K562 (cell line): ENCODE data around the gene DIP2B. TPM values are rescaled to one million over a fixed set of nuclear protein-coding genes. Genes with fewer than 3 reads are reported as not detected.

Experiments used
- ATAC-seq: fragments of 200-7000 bp; cut with Tn5 transposase; 3 replicates; pipeline ENCODE4 v1.9.1; 2020; ENCODE audit warnings: moderate library complexity
- BruUV-seq: library from RNA; stranded (reverse); fragments of 400-500 nt; replicated peaks from 2 replicates; lab custom pipeline; 2021; lab: Mats Ljungman, UMichigan
- CTCF ChIA-PET: fragments of 300-600 bp; formaldehyde crosslinking; extraction: SDS; loops from one replicate; lab custom pipeline; 2021; ENCODE audit warnings: low intra/inter-chr PET ratio; lab: Yijun Ruan, JAX
- POLR2A ChIA-PET: fragments of 300-600, 350-650 bp; sonication (Branson Sonifier 250); formaldehyde crosslinking; extraction: SDS; loops from one replicate; lab custom pipeline; 2021; ENCODE audit warnings: antibody characterized with exemption, inconsistent platforms; lab: Yijun Ruan, JAX
- DNase-seq, 4 experiments: peaks; one replicate each; pipeline versions ENCODE4 v3.0.0 to v3.0.0-alpha.2; 2011 to 2018; ENCODE audit warnings: low spot score in 3 of 4, mixed read lengths in 3 of 4; ENCODE audit errors: extremely low read depth in 1 of 4
- FAIRE-seq: peaks from 2 replicates; lab custom pipeline; 2011; peaks lifted over from hg19 to GRCh38; lab: Jason Lieb, UNC
- H2AFZ ChIP-seq: 2 replicates; pipeline ENCODE4 v1.6.0; 2011; ENCODE audit warnings: low read depth, low read length, control low read depth, inconsistent platforms
- H3K27ac ChIP-seq: fragments of 200-600 bp; 3 replicates; pipeline ENCODE4 v1.8.0; 2011; ENCODE audit warnings: low read depth, mild to moderate bottlenecking, control low read depth, inconsistent platforms, low read length, moderate library complexity, mixed read lengths; ENCODE audit errors: extremely low read depth
- H3K27me3 ChIP-seq, 2 experiments: fragments of 300-600 bp in 1 of 2; 2 replicates in 1 of 2; 3 replicates in 1 of 2; pipeline versions ENCODE4 v1.6.0 to v1.8.0; 2011; ENCODE audit warnings: inconsistent platforms in 2 of 2, low read length in 2 of 2, mild to moderate bottlenecking in 1 of 2, mixed read lengths in 1 of 2, moderate library complexity in 1 of 2; ENCODE audit not compliant: control insufficient read depth in 2 of 2, insufficient read depth in 2 of 2
- H3K36me3 ChIP-seq: fragments of 300-600 bp; 3 replicates; pipeline ENCODE4 v1.8.0; 2011; ENCODE audit warnings: mild to moderate bottlenecking, low read length, inconsistent platforms; ENCODE audit not compliant: control insufficient read depth, insufficient read depth
- H3K4me1 ChIP-seq, 2 experiments: fragments of 200-600 bp in 1 of 2; replicated peaks in 1 of 2; 2 replicates in 1 of 2; 3 replicates in 1 of 2; pipeline versions ENCODE4 v1.5.1 to v1.8.0; 2011; ENCODE audit warnings: inconsistent platforms in 2 of 2, low read length in 2 of 2, mild to moderate bottlenecking in 1 of 2, mixed read lengths in 1 of 2, moderate library complexity in 1 of 2; ENCODE audit not compliant: control insufficient read depth in 2 of 2, insufficient read depth in 2 of 2
- H3K4me2 ChIP-seq: 2 replicates; pipeline ENCODE4 v1.6.1; 2011; ENCODE audit warnings: low read length, control low read depth, inconsistent platforms, mixed read lengths; ENCODE audit not compliant: insufficient read depth
- H3K4me3 ChIP-seq: fragments of 200-600 bp; sonication (generic), shearing (Covaris generic); 2 replicates; pipeline ENCODE4 v1.5.1; 2016; ENCODE audit warnings: control low read depth, inconsistent platforms
- H3K79me2 ChIP-seq: fragments of 200-600 bp; 3 replicates; pipeline ENCODE4 v1.8.0; 2011; ENCODE audit warnings: low read length, inconsistent platforms; ENCODE audit not compliant: control insufficient read depth, insufficient read depth
- H3K9ac ChIP-seq, 2 experiments: 2 replicates each; pipeline versions ENCODE4 v1.6.0 to v1.6.1; 2011; ENCODE audit warnings: low read depth in 2 of 2, low read length in 2 of 2, control low read depth in 1 of 2, inconsistent platforms in 1 of 2, mild to moderate bottlenecking in 1 of 2, mixed read lengths in 1 of 2; ENCODE audit not compliant: insufficient read depth in 1 of 2
- H3K9me1 ChIP-seq: one replicate; pipeline ENCODE4 v1.6.0; 2011; ENCODE audit warnings: inconsistent platforms, mild to moderate bottlenecking, low read length, moderate library complexity; ENCODE audit not compliant: control insufficient read depth, insufficient read depth
- H3K9me3 ChIP-seq: replicated peaks from 2 replicates; pipeline ENCODE4 v1.5.1; 2011; ENCODE audit warnings: low read depth, low read length, inconsistent platforms; ENCODE audit not compliant: control insufficient read depth, insufficient read depth
- H4K20me1 ChIP-seq: replicated peaks from 2 replicates; pipeline ENCODE4 v1.6.1; 2011; ENCODE audit warnings: low read length, inconsistent platforms, mixed read lengths; ENCODE audit not compliant: control insufficient read depth, insufficient read depth
- MTA2 ChIP-seq: fragments of 450-650 bp; IDR thresholded peaks from 2 replicates; pipeline ENCODE4 v1.6.1; 2016; ENCODE audit warnings: low read depth
- OTX1 ChIP-seq: fragments of 450-650 bp; formaldehyde crosslinking; IDR thresholded peaks from 2 replicates; pipeline ENCODE4 v1.4.0; 2022; ENCODE audit warnings: mild to moderate bottlenecking
- PML ChIP-seq: IDR thresholded peaks from 2 replicates; pipeline ENCODE4 v1.6.1; 2012; ENCODE audit warnings: low read length, inconsistent platforms
- PRMT5 ChIP-seq: sonication (generic); formaldehyde crosslinking; IDR thresholded peaks from 2 replicates; pipeline ENCODE4 v1.5.0; 2020; ENCODE audit warnings: missing genetic modification reagents
- SMAD1 ChIP-seq: fragments of 150-350 bp; IDR thresholded peaks from 2 replicates; pipeline ENCODE4 v1.6.1; 2014; ENCODE audit warnings: low read length, low read depth; ENCODE audit not compliant: partially characterized antibody
- ZNF668 ChIP-seq: fragments of 250-450 bp; sonication (Bioruptor Pico); IDR thresholded peaks from 2 replicates; pipeline ENCODE4 v1.8.0; 2022; ENCODE audit warnings: mild to moderate bottlenecking, inconsistent platforms
- WGBS: fragments of 100-300 bp; shearing (Covaris generic); methylation state at CpG from one replicate; pipeline ENCODE4 v1.1.6; 2016; ENCODE audit warnings: low coverage, mixed read lengths; ENCODE audit not compliant: insufficient coverage; ENCODE audit errors: missing lambda C conversion rate; 5-methylcytosine and 5-hydroxymethylcytosine counted together
- in situ Hi-C: fragments of 300-500 bp; cut with MboI; formaldehyde crosslinking; loops from 4 replicates; pipeline ENCODE4 v1.15.0; 2018; ENCODE audit warnings: inconsistent platforms, mixed read lengths
- intact Hi-C: fragments of 100-400 bp; cut with micrococcal nuclease; formaldehyde crosslinking; loops from 2 replicates; pipeline ENCODE4 v1.14.2; 2022
- polyA plus RNA-seq, 8 experiments: library from polyadenylated mRNA; depleted of rRNA in 4 of 8; stranded (reverse) in 5 of 8; unstranded in 3 of 8; fragments of >200 nt; fragmentation: Nextera tagmentation in 2 of 8; fragmentation: Illumina TruSeq in 1 of 8; extraction: Ambion mirVana in 2 of 8; extraction: Trizol in 1 of 8; gene quantifications; 2 replicates each; pipeline versions ENCODE4 v1.2.1 to v1.2.3, GENCODE V29; 2011 to 2014; ENCODE audit warnings: inconsistent platforms in 1 of 8, missing spikeins in 1 of 8
- total RNA-seq, 7 experiments: library from RNA; depleted of rRNA in 6 of 7; stranded (reverse); fragments of >200 nt in 6 of 7; fragmentation: Illumina TruSeq in 2 of 7; extraction: Trizol in 2 of 7; gene quantifications; 2 replicates each; pipeline versions ENCODE4 v1.2.1 to v1.2.3, GENCODE V29; 2011 to 2021; ENCODE audit warnings: low replicate concordance in 1 of 7
- TF ChIP-seq, protein P1 (sequence below): sonication (generic); formaldehyde crosslinking; IDR thresholded peaks from 2 replicates; pipeline ENCODE4 v1.9.0; 2022; ENCODE audit warnings: mild to moderate bottlenecking, missing genetic modification reagents

DIP2B gene
- total and polyA plus RNA-seq, 9 of the 15 experiments (the other 6 are each of a cell fraction or from before 2014, with no cell fraction given), result 4.6 to 26.1 (median 18.8) TPM

DNA sequence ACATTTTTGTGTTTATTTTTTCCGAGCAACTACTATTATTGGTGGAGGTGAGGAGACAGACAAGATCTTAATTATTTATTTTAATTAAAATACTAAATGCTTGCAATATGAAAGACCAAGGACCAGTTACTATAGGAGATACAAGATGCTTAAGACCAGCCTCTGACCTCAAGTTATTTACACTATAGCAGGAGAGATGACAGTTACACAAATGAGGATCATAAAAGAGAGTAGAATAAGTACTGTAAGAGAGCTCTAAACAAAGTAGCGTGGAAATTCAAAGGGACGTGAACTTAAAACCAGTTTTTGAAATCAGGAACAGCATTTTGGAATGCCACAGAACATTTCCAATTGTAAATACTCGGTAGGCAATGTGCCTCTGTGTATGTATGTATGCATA is 131.1 kb downstream of the DIP2B start:
- Histone ChIP-seq H3K9ac (no peak overlapping the region), H2AFZ (no peak overlapping the region), H3K4me3 (no peak overlapping the region), H3K36me3 (peaks cover 9% of the 10 kb centered on the region; the same call in 1 of the 3 replicates), H3K27me3 (no peaks in the 10 kb centered on the region), H3K27ac (no peak overlapping the region), H3K79me2 (no peaks in the 10 kb centered on the region), H4K20me1 (no peaks in the 10 kb centered on the region), H3K9me3 (no peaks in the 10 kb centered on the region), H3K4me2 (no peak overlapping the region), H3K9me1 (no peaks in the 10 kb centered on the region), H3K4me1 (peaks cover 0 to 4% of the 10 kb centered on the region in 2 experiments; a peak in 2 of 5 replicates)
- CTCF ChIA-PET, result interaction anchor here (0.8 kb wide), 1 partner anchor 131 kb away, joined by 3 read pairs; the partner anchor contains the start of gene DIP2B
- POLR2A ChIA-PET, result no interaction called here
- ATAC-seq (no peak), FAIRE-seq (no peak), DNase-seq (no peak)
- BruUV-seq, result no TSS peak
- intact Hi-C loops, result loop anchor here (5.0 kb wide), 1 partner anchor 44 kb away; no protein-coding TSS in a partner anchor
- WGBS, result 83% methylated on average over 4 of the region's 4 CpGs
- no peak for TF ChIP-seq MTA2
- TF ChIP-seq, protein P1, sequence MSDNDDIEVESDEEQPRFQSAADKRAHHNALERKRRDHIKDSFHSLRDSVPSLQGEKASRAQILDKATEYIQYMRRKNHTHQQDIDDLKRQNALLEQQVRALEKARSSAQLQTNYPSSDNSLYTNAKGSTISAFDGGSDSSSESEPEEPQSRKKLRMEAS (CRISPR knock-in tag), result no peak
- TF ChIP-seq PML, result no peak
- in situ Hi-C loops, result loop anchor here (5.0 kb wide), 1 partner anchor 129 kb away; no protein-coding TSS in a partner anchor

DNA sequence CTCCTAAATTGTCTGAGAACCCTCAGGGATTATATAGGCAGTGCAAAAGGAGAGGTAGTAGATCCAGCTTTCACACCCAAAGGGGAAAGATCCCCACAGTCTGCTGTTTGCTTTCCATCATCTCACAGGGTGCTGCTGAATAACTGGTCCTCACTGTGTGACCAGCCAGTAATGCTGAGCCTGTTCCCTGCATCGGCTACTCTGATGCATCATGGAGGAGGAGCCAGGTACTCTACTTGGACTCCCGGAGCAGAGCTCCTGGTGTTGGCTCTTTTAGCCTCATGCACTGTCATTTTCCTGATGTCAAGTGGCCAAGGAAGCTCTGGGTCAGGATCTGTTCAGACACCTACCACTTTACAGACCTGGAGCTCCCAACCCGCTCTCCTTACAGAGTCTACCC is 131.7 kb downstream of the DIP2B start:
- Histone ChIP-seq H3K27ac (no peak overlapping the region), H4K20me1 (no peaks in the 10 kb centered on the region), H3K4me2 (no peak overlapping the region), H3K9me1 (no peaks in the 10 kb centered on the region), H3K36me3 (peaks cover 12% of the 10 kb centered on the region; the same call in 2 of the 3 replicates), H2AFZ (no peak overlapping the region), H3K9me3 (no peaks in the 10 kb centered on the region), H3K9ac (no peak overlapping the region), H3K4me1 (peaks cover 0 to 8% of the 10 kb centered on the region in 2 experiments; a peak in 3 of 5 replicates), H3K4me3 (no peak overlapping the region), H3K79me2 (no peaks in the 10 kb centered on the region), H3K27me3 (no peaks in the 10 kb centered on the region)
- intact Hi-C loops (loop anchor here (5.0 kb wide), 1 partner anchor 44 kb away; no protein-coding TSS in a partner anchor), in situ Hi-C loops (loop anchor here (5.0 kb wide), 1 partner anchor 129 kb away; no protein-coding TSS in a partner anchor)
- BruUV-seq, result no TSS peak
- no peak for TF ChIP-seq SMAD1
- no peak for TF ChIP-seq OTX1 (CRISPR knock-in tag)
- no peak for TF ChIP-seq ZNF668 (CRISPR knock-in tag)
- TF ChIP-seq PRMT5 (CRISPR knock-in tag), result no peak
- ChIA-PET POLR2A (interaction anchor here (0.7 to 0.9 kb wide), 2 partner anchors 17 to 26 kb away, joined by 3 read pairs; no protein-coding TSS in a partner anchor), CTCF (no interaction called here)
- WGBS, result 77% methylated on average over 3 of the region's 3 CpGs
- DNase-seq (no peak), FAIRE-seq (no peak), ATAC-seq (peak; percentile 50; the same call in 1 of the 3 replicates)
